ENCODE measurements around the gene KSR2. TPM values are rescaled to one million over a fixed set of nuclear protein-coding genes. Genes with fewer than 3 reads are reported as not detected.
"Not testable (repeated sequence)": the region's sequence is repeated elsewhere in the genome, so short reads cannot be mapped to it uniquely, and the experiment has no call there.

KSR2 gene
- total RNA-seq, 2 donors from 2014 or later, result 1.1 to 2.0 TPM

DNA sequence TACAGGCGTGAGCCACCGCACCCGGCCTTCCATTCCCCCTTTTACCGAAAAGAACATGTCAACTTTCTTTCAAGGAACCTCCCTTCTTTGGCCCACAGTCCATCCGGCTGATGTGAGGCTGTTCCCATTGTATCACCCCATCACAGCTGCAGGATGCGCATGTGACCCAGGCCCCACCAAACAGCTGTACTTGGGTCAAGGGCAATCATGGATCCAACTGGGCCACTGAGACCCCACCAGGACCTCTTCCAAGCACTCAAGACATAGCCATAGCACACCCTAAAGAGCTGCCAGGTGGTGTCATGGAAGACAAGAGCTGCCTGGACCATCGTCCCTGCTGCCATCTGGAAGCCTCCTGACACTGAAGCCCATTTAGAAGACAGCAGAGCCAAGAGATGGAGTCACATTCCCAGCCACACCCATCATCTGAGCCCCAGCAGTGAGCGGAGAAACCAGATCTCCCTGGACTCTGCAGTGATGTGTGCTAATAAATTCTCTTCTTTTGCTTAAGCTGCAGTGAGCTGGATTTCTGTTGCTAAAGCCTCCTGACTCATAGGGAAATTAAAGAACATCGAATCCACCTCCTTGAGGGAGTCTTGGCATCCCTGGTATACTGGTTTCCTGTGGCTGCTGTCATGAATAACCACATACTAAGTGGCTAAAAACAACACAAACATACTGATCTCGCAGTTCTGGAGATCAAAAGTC, 105.6 kb downstream of the KSR2 start:
- H3K27ac Mint-ChIP-seq, result no peak overlapping the region
- H3K36me3 ChIP-seq (ENCODE audit: control insufficient read depth, insufficient read depth, low read length), result no peaks in the 10 kb centered on the region
- peaks cover 15% of the 10 kb centered on the region for H3K9me3 Mint-ChIP-seq
- no peak overlapping the region for H3K4me3 Mint-ChIP-seq
- no peak overlapping the region for H3K9ac ChIP-seq (ENCODE audit: extremely low read depth, low read length, poor library complexity, severe bottlenecking)
- no peaks in the 10 kb centered on the region for H3K4me1 ChIP-seq (ENCODE audit: control insufficient read depth, insufficient read depth, low read length)
- peaks cover 2% of the 10 kb centered on the region for H3K27me3 Mint-ChIP-seq (ENCODE audit: insufficient read depth)
- H3K36me3 Mint-ChIP-seq (ENCODE audit: low read depth), result no peaks in the 10 kb centered on the region
- no peak overlapping the region for H3K4me3 ChIP-seq (ENCODE audit: low read length)
- DNase-seq, result no peak
- H3K4me1 Mint-ChIP-seq, result no peaks in the 10 kb centered on the region
- TF ChIP-seq, protein P1, sequence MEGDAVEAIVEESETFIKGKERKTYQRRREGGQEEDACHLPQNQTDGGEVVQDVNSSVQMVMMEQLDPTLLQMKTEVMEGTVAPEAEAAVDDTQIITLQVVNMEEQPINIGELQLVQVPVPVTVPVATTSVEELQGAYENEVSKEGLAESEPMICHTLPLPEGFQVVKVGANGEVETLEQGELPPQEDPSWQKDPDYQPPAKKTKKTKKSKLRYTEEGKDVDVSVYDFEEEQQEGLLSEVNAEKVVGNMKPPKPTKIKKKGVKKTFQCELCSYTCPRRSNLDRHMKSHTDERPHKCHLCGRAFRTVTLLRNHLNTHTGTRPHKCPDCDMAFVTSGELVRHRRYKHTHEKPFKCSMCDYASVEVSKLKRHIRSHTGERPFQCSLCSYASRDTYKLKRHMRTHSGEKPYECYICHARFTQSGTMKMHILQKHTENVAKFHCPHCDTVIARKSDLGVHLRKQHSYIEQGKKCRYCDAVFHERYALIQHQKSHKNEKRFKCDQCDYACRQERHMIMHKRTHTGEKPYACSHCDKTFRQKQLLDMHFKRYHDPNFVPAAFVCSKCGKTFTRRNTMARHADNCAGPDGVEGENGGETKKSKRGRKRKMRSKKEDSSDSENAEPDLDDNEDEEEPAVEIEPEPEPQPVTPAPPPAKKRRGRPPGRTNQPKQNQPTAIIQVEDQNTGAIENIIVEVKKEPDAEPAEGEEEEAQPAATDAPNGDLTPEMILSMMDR (conservative IDR thresholded peaks at IDR 0.05), result no peak
- no peaks in the 10 kb centered on the region for H3K9me3 ChIP-seq (ENCODE audit: control insufficient read depth, low read length)
- H3K27ac ChIP-seq (ENCODE audit: low read depth, low read length), result no peak overlapping the region
- H3K27me3 ChIP-seq (ENCODE audit: control insufficient read depth, insufficient read depth, low read length, poor library complexity, severe bottlenecking), result no peaks in the 10 kb centered on the region
- WGBS, 2 experiments (ENCODE audit: insufficient coverage in 1 of 2, insufficient read length in 1 of 2), result 89 to 98% methylated on average over 5 to 10 of the region's 10 CpGs

DNA sequence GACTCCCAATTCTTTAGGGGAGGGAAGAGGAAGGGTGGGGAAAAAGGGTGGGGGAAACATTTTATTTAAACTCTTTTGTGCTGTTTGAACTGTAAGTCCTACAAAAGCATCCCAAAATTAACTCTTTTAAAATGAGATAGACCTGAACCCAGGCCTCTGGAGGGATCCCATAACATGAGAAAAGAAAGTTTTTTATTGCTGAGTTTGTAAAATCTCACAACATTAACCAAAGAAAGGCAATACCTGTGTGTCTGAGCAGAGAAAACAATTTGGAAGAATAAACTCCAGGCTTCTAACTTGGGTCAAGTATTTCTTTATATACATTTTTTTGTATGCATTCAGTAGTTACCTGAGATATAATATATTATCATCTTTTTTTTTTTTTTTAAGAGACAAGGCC, 107.1 kb downstream of the KSR2 start:
- Mint-ChIP-seq H3K27me3 (ENCODE audit: insufficient read depth) (peaks cover 2% of the 10 kb centered on the region), H3K4me3 (no peak overlapping the region), H3K4me1 (no peaks in the 10 kb centered on the region), H3K36me3 (ENCODE audit: low read depth) (no peaks in the 10 kb centered on the region), H3K9me3 (peaks cover 10% of the 10 kb centered on the region), H3K27ac (no peak overlapping the region)
- Histone ChIP-seq H3K27ac (ENCODE audit: low read depth, low read length) (no peak overlapping the region), H3K4me3 (ENCODE audit: low read length) (no peak overlapping the region), H3K27me3 (ENCODE audit: control insufficient read depth, insufficient read depth, low read length, poor library complexity, severe bottlenecking) (no peaks in the 10 kb centered on the region), H3K9me3 (ENCODE audit: control insufficient read depth, low read length) (no peaks in the 10 kb centered on the region), H3K4me1 (ENCODE audit: control insufficient read depth, insufficient read depth, low read length) (no peaks in the 10 kb centered on the region), H3K9ac (ENCODE audit: extremely low read depth, low read length, poor library complexity, severe bottlenecking) (no peak overlapping the region), H3K36me3 (ENCODE audit: control insufficient read depth, insufficient read depth, low read length) (no peaks in the 10 kb centered on the region)
- TF ChIP-seq, protein P1 (conservative IDR thresholded peaks at IDR 0.05), result no peak
- DNase-seq, result no peak

DNA sequence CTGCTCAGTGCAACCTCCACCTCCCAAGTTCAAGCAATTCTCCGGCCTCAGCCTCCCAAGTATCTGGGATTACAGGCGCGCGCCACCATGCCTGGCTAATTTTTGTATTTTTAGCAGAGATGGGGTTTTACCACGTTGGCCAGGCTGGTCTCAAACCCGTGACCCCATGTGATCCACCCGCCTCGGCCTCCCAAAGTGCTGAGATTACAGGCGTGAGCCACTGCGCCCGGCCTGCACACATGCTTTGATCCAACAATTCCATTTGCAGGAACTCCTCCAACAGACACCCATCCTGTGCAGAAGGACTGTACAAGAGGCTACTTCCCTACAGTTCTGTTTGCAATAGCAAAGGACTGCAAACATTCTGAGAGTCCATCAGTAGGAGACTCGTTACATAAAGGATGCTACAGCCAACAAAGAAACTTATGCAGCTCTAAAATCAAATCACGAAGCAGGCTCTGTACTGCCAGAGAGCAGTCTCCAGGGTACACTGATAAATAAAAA, 108.0 kb downstream of the KSR2 start:
- not testable (repeated sequence) for H3K36me3 ChIP-seq (ENCODE audit: control insufficient read depth, insufficient read depth, low read length); H3K4me1 ChIP-seq (ENCODE audit: control insufficient read depth, insufficient read depth, low read length); H3K27ac Mint-ChIP-seq; H3K36me3 Mint-ChIP-seq (ENCODE audit: low read depth); H3K4me1 Mint-ChIP-seq; H3K27me3 Mint-ChIP-seq (ENCODE audit: insufficient read depth); H3K4me3 Mint-ChIP-seq; DNase-seq; H3K9me3 Mint-ChIP-seq; H3K9me3 ChIP-seq (ENCODE audit: control insufficient read depth, low read length); H3K27ac ChIP-seq (ENCODE audit: low read depth, low read length); H3K9ac ChIP-seq (ENCODE audit: extremely low read depth, low read length, poor library complexity, severe bottlenecking); H3K27me3 ChIP-seq (ENCODE audit: control insufficient read depth, insufficient read depth, low read length, poor library complexity, severe bottlenecking); H3K4me3 ChIP-seq (ENCODE audit: low read length)
- WGBS, 2 experiments (ENCODE audit: insufficient coverage in 1 of 2, insufficient read length in 1 of 2), result 82 to 93% methylated on average over 6 to 13 of the region's 13 CpGs

DNA sequence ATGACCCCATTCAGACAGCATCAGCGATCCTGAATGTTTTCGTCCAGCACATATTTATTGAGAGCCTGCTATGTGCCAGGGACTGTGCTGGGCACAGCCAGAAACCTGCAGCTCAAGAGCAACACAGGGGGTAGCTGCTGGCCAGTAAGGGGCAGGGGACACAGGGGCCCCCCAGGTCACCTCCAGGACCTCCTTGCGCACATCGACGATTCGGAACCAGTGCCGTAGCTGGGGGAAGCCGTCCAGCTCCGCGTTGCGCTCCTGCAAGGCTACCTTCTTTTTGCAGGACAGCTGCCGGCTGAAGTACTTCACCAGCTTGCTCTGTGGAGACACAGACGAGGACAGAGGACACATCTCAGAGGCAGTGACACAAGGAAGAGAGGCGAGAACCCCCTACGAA, 108.7 kb downstream of the KSR2 start:
- H3K4me3 Mint-ChIP-seq, result no peak overlapping the region
- H3K4me1 ChIP-seq (ENCODE audit: control insufficient read depth, insufficient read depth, low read length), result no peaks in the 10 kb centered on the region
- DNase-seq, result no peak
- no peak overlapping the region for H3K9ac ChIP-seq (ENCODE audit: extremely low read depth, low read length, poor library complexity, severe bottlenecking)
- no peaks in the 10 kb centered on the region for H3K36me3 Mint-ChIP-seq (ENCODE audit: low read depth)
- H3K36me3 ChIP-seq (ENCODE audit: control insufficient read depth, insufficient read depth, low read length), result no peaks in the 10 kb centered on the region
- no peaks in the 10 kb centered on the region for H3K9me3 ChIP-seq (ENCODE audit: control insufficient read depth, low read length)
- H3K27me3 ChIP-seq (ENCODE audit: control insufficient read depth, insufficient read depth, low read length, poor library complexity, severe bottlenecking), result no peaks in the 10 kb centered on the region
- H3K27ac Mint-ChIP-seq, result no peak overlapping the region
- H3K4me1 Mint-ChIP-seq, result no peaks in the 10 kb centered on the region
- WGBS, 2 experiments (ENCODE audit: insufficient coverage in 1 of 2, insufficient read length in 1 of 2), result 94 to 98% methylated on average over 12 to 15 of the region's 15 CpGs
- H3K27me3 Mint-ChIP-seq (ENCODE audit: insufficient read depth), result peaks cover 2% of the 10 kb centered on the region
- TF ChIP-seq, protein P1 (conservative IDR thresholded peaks at IDR 0.05), result no peak
- H3K9me3 Mint-ChIP-seq, result peaks cover 10% of the 10 kb centered on the region
- H3K27ac ChIP-seq (ENCODE audit: low read depth, low read length), result no peak overlapping the region
- no peak overlapping the region for H3K4me3 ChIP-seq (ENCODE audit: low read length)

Measured in endodermal cell (in vitro differentiated cells).